Skin of body (tissue), 3 donors: ENCODE measurements around the gene SENP2. TPM values are rescaled to one million over a fixed set of nuclear protein-coding genes. Genes with fewer than 3 reads are reported as not detected.
A peak's percentile ranks its signal among the peaks of the same experiment; 100 is the strongest.

ENCODE experiments used
- DNase-seq: peaks from one replicate; lab custom pipeline; 2025; lab: John Stamatoyannopoulos, UW
- small RNA-seq: library from RNA; depleted of rRNA; stranded (forward); fragments of <200 nt; gene quantifications from one replicate; pipeline ENCODE3, GENCODE V24; 2014; ENCODE audit warnings: low replicate concordance
- total RNA-seq: library from RNA; depleted of rRNA; stranded (reverse); fragments of >200 nt; gene quantifications from one replicate; pipeline ENCODE4 v1.2.3, GENCODE V29; 2014

Gene SENP2
- total RNA-seq, 1 donor from 2014 or later: 38.5 TPM

DNA sequence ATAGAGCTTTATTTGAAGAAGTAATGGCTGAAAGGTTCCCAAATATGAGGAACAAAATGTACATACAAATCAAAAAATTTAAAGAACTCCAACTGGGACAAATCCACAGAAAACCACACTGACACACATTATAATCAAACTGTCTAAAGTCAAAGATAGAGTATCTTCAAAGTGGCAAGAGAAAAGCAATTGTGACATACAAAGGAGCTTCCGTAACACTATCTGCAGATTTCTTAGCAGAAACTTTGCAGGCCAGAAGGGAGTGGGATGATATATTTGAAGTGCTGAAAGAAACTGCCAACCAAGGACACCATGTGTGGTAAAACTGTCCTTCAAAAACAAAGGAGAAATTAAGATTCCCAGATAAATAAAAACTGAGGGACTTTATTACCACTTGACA is 91.9 kb downstream of the SENP2 start:
- no peak for DNase-seq

DNA sequence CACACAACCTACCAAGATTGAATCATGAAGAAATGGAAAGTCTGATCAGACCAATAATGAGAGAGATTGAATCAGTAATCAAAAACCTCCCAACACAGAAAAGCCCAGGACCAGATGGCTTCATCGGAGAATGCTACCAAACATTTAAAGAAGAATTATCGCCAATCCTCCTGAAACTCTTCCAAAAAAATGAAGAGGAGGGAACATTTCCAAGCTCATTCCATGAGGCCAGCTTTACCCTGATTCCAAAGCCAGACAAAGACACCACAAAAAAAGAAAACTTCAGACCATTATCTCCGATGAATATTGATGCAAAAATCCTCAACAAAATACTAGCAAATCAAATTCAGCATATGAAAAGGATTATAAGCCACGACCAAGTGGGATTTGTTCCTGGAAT is 94.1 kb downstream of the SENP2 start:
- peak; percentile 18 for DNase-seq

Small RNA genes within 50 kb of the gene (small RNA-seq; reads per million reads assigned to genes)
- gene AC133473.1: not detected

Other genes starting within 250 kb of the SENP2 start
- 18.9 TPM for gene MAP3K13, start 223.2 kb upstream of the SENP2 start, total RNA-seq
- gene TMEM41A, start 87.3 kb upstream of the SENP2 start, total RNA-seq: 19.6 TPM
- 6.6 TPM for gene LIPH, start 33.7 kb upstream of the SENP2 start, total RNA-seq
- 39.1 TPM for gene IGF2BP2, start 238.7 kb downstream of the SENP2 start, total RNA-seq